ENCODE measurements around the gene ACTBL2.

DNA sequence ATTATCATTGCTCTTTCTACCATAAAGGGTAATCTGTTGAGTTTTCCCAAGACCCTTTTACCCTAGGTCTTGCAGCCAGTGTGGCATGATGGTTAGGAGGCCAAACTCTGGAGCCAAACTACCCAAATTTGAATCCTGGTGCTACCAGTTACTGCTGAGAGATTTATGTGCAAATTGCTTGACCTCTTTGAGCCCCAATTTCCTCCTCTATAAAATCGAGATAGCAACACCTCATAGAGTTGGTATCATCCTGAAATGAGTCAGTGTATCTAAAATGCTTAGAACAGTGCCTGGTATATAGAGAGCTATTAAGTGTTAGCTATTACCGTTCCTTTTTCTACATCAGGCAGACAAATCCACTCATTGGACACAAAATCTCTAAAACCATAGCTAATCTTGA is 43.0 kb downstream of the ACTBL2 start:
- TF ChIP-seq, protein P1, sequence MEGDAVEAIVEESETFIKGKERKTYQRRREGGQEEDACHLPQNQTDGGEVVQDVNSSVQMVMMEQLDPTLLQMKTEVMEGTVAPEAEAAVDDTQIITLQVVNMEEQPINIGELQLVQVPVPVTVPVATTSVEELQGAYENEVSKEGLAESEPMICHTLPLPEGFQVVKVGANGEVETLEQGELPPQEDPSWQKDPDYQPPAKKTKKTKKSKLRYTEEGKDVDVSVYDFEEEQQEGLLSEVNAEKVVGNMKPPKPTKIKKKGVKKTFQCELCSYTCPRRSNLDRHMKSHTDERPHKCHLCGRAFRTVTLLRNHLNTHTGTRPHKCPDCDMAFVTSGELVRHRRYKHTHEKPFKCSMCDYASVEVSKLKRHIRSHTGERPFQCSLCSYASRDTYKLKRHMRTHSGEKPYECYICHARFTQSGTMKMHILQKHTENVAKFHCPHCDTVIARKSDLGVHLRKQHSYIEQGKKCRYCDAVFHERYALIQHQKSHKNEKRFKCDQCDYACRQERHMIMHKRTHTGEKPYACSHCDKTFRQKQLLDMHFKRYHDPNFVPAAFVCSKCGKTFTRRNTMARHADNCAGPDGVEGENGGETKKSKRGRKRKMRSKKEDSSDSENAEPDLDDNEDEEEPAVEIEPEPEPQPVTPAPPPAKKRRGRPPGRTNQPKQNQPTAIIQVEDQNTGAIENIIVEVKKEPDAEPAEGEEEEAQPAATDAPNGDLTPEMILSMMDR (IDR thresholded peaks at IDR 0.05 in 8 of 11, conservative IDR thresholded peaks at IDR 0.05 in 3 of 11), result no peak
- TF ChIP-seq POLR2AphosphoS5 (IDR thresholded peaks at IDR 0.05) (no peak), POLR2A (IDR thresholded peaks at IDR 0.05) (no peak)
